H9 (cell line): ENCODE measurements around the gene EFCAB6. TPM values are rescaled to one million over a fixed set of nuclear protein-coding genes. Genes with fewer than 3 reads are reported as not detected.
A peak's percentile ranks its signal among the peaks of the same experiment; 100 is the strongest.

ENCODE experiments used
- DNase-seq: peaks from one replicate; pipeline ENCODE4 v3.0.0-alpha.2; 2017
- H2AFZ ChIP-seq: one replicate; pipeline ENCODE4 v1.6.1; 2013; ENCODE audit warnings: mild to moderate bottlenecking, low read length, control low read depth, moderate library complexity
- H2AK5ac ChIP-seq: 2 replicates; pipeline ENCODE4 v1.6.1; 2013; ENCODE audit warnings: low read length, control low read depth, mixed read lengths; ENCODE audit not compliant: insufficient read length
- H2BK120ac ChIP-seq: one replicate; pipeline ENCODE4 v1.6.1; 2013; ENCODE audit warnings: low read depth, mild to moderate bottlenecking, low read length, control low read depth, inconsistent platforms; ENCODE audit not compliant: poor library complexity, severe bottlenecking
- H2BK12ac ChIP-seq: 2 replicates; pipeline ENCODE4 v1.6.1; 2013; ENCODE audit warnings: low read length, control low read depth, mixed read lengths, low read depth; ENCODE audit not compliant: insufficient read length
- H2BK15ac ChIP-seq: 2 replicates; pipeline ENCODE4 v1.6.1; 2013; ENCODE audit warnings: low read depth, low read length, control low read depth
- H2BK20ac ChIP-seq: one replicate; pipeline ENCODE4 v1.6.1; 2013; ENCODE audit warnings: low read depth, mild to moderate bottlenecking, low read length, control low read depth, inconsistent platforms; ENCODE audit not compliant: poor library complexity, severe bottlenecking
- H2BK5ac ChIP-seq: 2 replicates; pipeline ENCODE4 v1.6.1; 2013; ENCODE audit warnings: low read length, control low read depth, mixed read lengths; ENCODE audit not compliant: insufficient read length
- H3K14ac ChIP-seq: 2 replicates; pipeline ENCODE4 v1.6.1; 2013; ENCODE audit warnings: low read length, control low read depth; ENCODE audit not compliant: insufficient read depth
- H3K18ac ChIP-seq: 2 replicates; pipeline ENCODE4 v1.6.1; 2013; ENCODE audit warnings: low read depth, mild to moderate bottlenecking, mixed read lengths, low read length, control low read depth; ENCODE audit not compliant: insufficient read length
- H3K23ac ChIP-seq: 2 replicates; pipeline ENCODE4 v1.6.1; 2013; ENCODE audit warnings: low read length, control low read depth, mixed read lengths, low read depth; ENCODE audit not compliant: insufficient read length
- H3K23me2 ChIP-seq: 2 replicates; pipeline ENCODE4 v1.6.1; 2013; ENCODE audit warnings: low read depth, mild to moderate bottlenecking, mixed read lengths, low read length, control low read depth; ENCODE audit not compliant: insufficient read length, poor library complexity, severe bottlenecking
- H3K27ac ChIP-seq: 2 replicates; pipeline ENCODE4 v1.5.1; 2013; ENCODE audit warnings: low read length, control low read depth, mixed read lengths, low read depth; ENCODE audit not compliant: insufficient read length
- H3K27me3 ChIP-seq: 2 replicates; pipeline ENCODE4 v1.6.1; 2013; ENCODE audit warnings: low read length, control low read depth, inconsistent platforms; ENCODE audit not compliant: insufficient read depth
- H3K4ac ChIP-seq: 2 replicates; pipeline ENCODE4 v1.6.1; 2013; ENCODE audit warnings: low read depth, mild to moderate bottlenecking, control low read depth, inconsistent platforms, low read length, moderate library complexity
- H3K4me1 ChIP-seq: 2 replicates; pipeline ENCODE4 v1.6.1; 2013; ENCODE audit warnings: low read length, control low read depth, inconsistent platforms; ENCODE audit not compliant: insufficient read depth
- H3K4me2 ChIP-seq: 2 replicates; pipeline ENCODE4 v1.6.1; 2013; ENCODE audit warnings: low read length, control low read depth, mixed read lengths; ENCODE audit not compliant: insufficient read length, insufficient read depth
- H3K56ac ChIP-seq: 2 replicates; pipeline ENCODE4 v1.6.1; 2013; ENCODE audit warnings: low read depth, mild to moderate bottlenecking, mixed read lengths, low read length, control low read depth; ENCODE audit not compliant: insufficient read length
- H3K79me1 ChIP-seq: 2 replicates; pipeline ENCODE4 v1.6.1; 2013; ENCODE audit warnings: low read depth, mild to moderate bottlenecking, moderate library complexity, low read length, control low read depth, inconsistent platforms; ENCODE audit not compliant: insufficient read depth, poor library complexity, severe bottlenecking
- H3K79me2 ChIP-seq: 2 replicates; pipeline ENCODE4 v1.6.1; 2013; ENCODE audit warnings: low read length, control low read depth, inconsistent platforms; ENCODE audit not compliant: insufficient read depth
- H3K9ac ChIP-seq: 2 replicates; pipeline ENCODE4 v1.6.1; 2013; ENCODE audit warnings: low read length, control low read depth, mixed read lengths; ENCODE audit not compliant: insufficient read length; ENCODE audit errors: extremely low read depth
- H3K9me3 ChIP-seq: one replicate; pipeline ENCODE4 v1.6.1; 2013; ENCODE audit warnings: low read depth, low read length, inconsistent platforms; ENCODE audit not compliant: control insufficient read depth
- H3T11ph ChIP-seq: one replicate; pipeline ENCODE4 v1.6.1; 2013; ENCODE audit warnings: mild to moderate bottlenecking, low read length, control low read depth, inconsistent platforms
- H4K20me1 ChIP-seq: one replicate; pipeline ENCODE4 v1.6.1; 2013; ENCODE audit not compliant: control insufficient read depth, insufficient read length, insufficient read depth
- H4K5ac ChIP-seq: 2 replicates; pipeline ENCODE4 v1.6.1; 2013; ENCODE audit warnings: low read depth, mild to moderate bottlenecking, mixed read lengths, low read length, control low read depth; ENCODE audit not compliant: insufficient read length
- H4K8ac ChIP-seq: replicated peaks from 2 replicates; pipeline ENCODE4 v1.6.1; 2013; ENCODE audit warnings: low read length, control low read depth, mixed read lengths, low read depth; ENCODE audit not compliant: insufficient read length
- H4K91ac ChIP-seq: 2 replicates; pipeline ENCODE4 v1.6.1; 2013; ENCODE audit warnings: low read depth, mild to moderate bottlenecking, moderate library complexity, mixed read lengths, low read length, control low read depth; ENCODE audit not compliant: insufficient read length
- H3K27ac Mint-ChIP-seq, 3 experiments: 2 replicates in 2 of 3; 3 replicates in 1 of 3; pipeline ENCODE4 v1.8.0; 2020 to 2021; ENCODE audit warnings: mixed read lengths in 3 of 3, mild to moderate bottlenecking in 1 of 3, moderate library complexity in 1 of 3
- H3K27me3 Mint-ChIP-seq: 2 replicates; pipeline ENCODE4 v1.8.0; 2021; ENCODE audit warnings: low read depth, mild to moderate bottlenecking, moderate library complexity, mixed read lengths
- H3K36me3 Mint-ChIP-seq, 3 experiments: 2 replicates in 2 of 3; 3 replicates in 1 of 3; pipeline ENCODE4 v1.8.0; 2020 to 2021; ENCODE audit warnings: low read depth in 3 of 3, mixed read lengths in 3 of 3; ENCODE audit not compliant: insufficient read depth in 1 of 3
- H3K4me1 Mint-ChIP-seq, 2 experiments: 2 replicates each; pipeline ENCODE4 v1.8.0; 2020; ENCODE audit warnings: mixed read lengths in 2 of 2
- H3K4me3 Mint-ChIP-seq, 2 experiments: 2 replicates in 1 of 2; 3 replicates in 1 of 2; pipeline ENCODE4 v1.8.0; 2020 to 2021; ENCODE audit warnings: mild to moderate bottlenecking in 2 of 2, mixed read lengths in 2 of 2, moderate library complexity in 1 of 2
- H3K9me3 Mint-ChIP-seq, 2 experiments: 2 replicates in 1 of 2; 3 replicates in 1 of 2; pipeline ENCODE4 v1.8.0; 2020; ENCODE audit warnings: mild to moderate bottlenecking in 2 of 2, mixed read lengths in 2 of 2, moderate library complexity in 1 of 2
- CTCF ChIP-seq: fragments of 200-600 bp; sonication (generic); conservative IDR thresholded peaks from 3 replicates; pipeline ENCODE4 v1.8.0; 2021; ENCODE audit warnings: antibody characterized with exemption, mild to moderate bottlenecking
- WGBS: extraction: QIAGEN DNeasy Blood & Tissue Kit; methylation state at CpG from one replicate; pipeline ENCODE4 v1.1.7; 2013; ENCODE audit warnings: missing lambda C conversion rate, low lambda C conversion rate, mixed read lengths; ENCODE audit not compliant: insufficient read length; ENCODE audit errors: extremely low coverage; 5-methylcytosine and 5-hydroxymethylcytosine counted together
- total RNA-seq: library from RNA; stranded (reverse); gene quantifications from 2 replicates; pipeline ENCODE4 v1.2.1, GENCODE V29; 2021

EFCAB6 gene
- total RNA-seq, 1 experiment from 2014 or later, result 0.31 TPM

DNA sequence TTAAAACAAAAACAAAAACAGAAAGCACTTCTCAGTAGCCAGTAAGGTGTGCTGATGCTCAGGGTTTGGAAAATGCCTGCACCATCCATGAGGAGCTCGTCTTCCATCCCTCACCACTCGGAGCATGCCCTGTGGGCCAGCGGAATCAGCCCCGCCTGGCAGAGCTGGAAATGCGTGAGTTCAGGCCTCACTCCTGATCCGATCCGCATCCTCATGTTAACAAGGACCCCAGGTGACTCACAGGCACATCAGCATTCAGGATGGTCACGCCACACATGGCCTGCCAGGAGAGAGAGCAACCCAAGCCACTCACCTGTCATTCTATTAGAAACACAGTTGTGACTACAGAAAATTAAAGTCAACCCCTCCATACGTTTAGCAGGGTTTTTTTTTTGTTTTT, 211.8 kb downstream of the EFCAB6 start:
- Histone ChIP-seq H4K8ac (no peak overlapping the region), H3K9ac (no peak overlapping the region), H3K4ac (no peak overlapping the region), H3K27ac (no peak overlapping the region), H3K79me1 (no peaks in the 10 kb centered on the region), H2AFZ (peak overlapping the region; percentile 14), H3K4me1 (peaks cover 4% of the 10 kb centered on the region; the same call in 1 of the 2 replicates), H3K27me3 (no peaks in the 10 kb centered on the region), H3T11ph (no peak overlapping the region), H3K79me2 (no peaks in the 10 kb centered on the region), H3K9me3 (no peaks in the 10 kb centered on the region), H4K20me1 (no peaks in the 10 kb centered on the region), H2BK12ac (peak overlapping the region; percentile 45), H3K23me2 (no peaks in the 10 kb centered on the region), H2AK5ac (no peak overlapping the region), H2BK20ac (no peak overlapping the region), H4K5ac (no peak overlapping the region), H2BK5ac (no peak overlapping the region), H3K4me2 (no peak overlapping the region), H3K14ac (no peak overlapping the region), H4K91ac (no peak overlapping the region), H2BK120ac (no peak overlapping the region), H2BK15ac (no peak overlapping the region), H3K18ac (no peak overlapping the region), H3K56ac (no peak overlapping the region), H3K23ac (no peak overlapping the region)
- H3K36me3 Mint-ChIP-seq, result peaks cover 4 to 6% (median 4%) of the 10 kb centered on the region in 3 experiments; a peak in 6 of 7 replicates
- TF ChIP-seq CTCF, result no peak
- H3K9me3 Mint-ChIP-seq, result peaks cover 0 to 4% of the 10 kb centered on the region in 2 experiments; a peak in 4 of 5 replicates
- DNase-seq, result peak; percentile 48
- peaks cover 16 to 24% of the 10 kb centered on the region in 2 experiments for H3K4me1 Mint-ChIP-seq
- H3K27ac Mint-ChIP-seq, result peak overlapping the region in 1 of 3 experiments; percentile 14; a peak in 2 of 7 replicates
- H3K4me3 Mint-ChIP-seq, result no peak overlapping the region
- H3K27me3 Mint-ChIP-seq, result peaks cover 11% of the 10 kb centered on the region
- WGBS, result no CpG with 5 or more reads among the region's 9 CpGs
